HT-29 (cell line): ENCODE measurements around the gene SMG6. TPM values are rescaled to one million over a fixed set of nuclear protein-coding genes. Genes with fewer than 3 reads are reported as not detected.
"Not testable (repeated sequence)": the region's sequence is repeated elsewhere in the genome, so short reads cannot be mapped to it uniquely, and the experiment has no call there.

Experiments
- DNase-seq: peaks from one replicate; pipeline ENCODE4 v3.0.0-alpha.2; 2015; ENCODE audit warnings: low spot score
- small RNA-seq: library from RNA; depleted of rRNA; stranded (forward); fragments of <200 nt; gene quantifications from one replicate; pipeline ENCODE3, GENCODE V24; 2014
- total RNA-seq: library from RNA; depleted of rRNA; stranded (reverse); fragments of >200 nt; shearing (Covaris generic); gene quantifications from 2 replicates; pipeline ENCODE4 v1.2.3, GENCODE V29; 2014; rRNA removed

Gene SMG6
- total RNA-seq, 1 experiment from 2014 or later = 14.9 TPM

- not testable (repeated sequence) for DNase-seq
Measured at GRCh38 chr17:2013220-2013993, 290.2 kb downstream of the SMG6 start.

- DNase-seq = no peak
Measured at GRCh38 chr17:2012499-2012898, 291.1 kb downstream of the SMG6 start.

GRCh38 chr17:2011411-2012371 is 291.9 kb downstream of the SMG6 start:
- peak; percentile 7 for DNase-seq

Small RNAs within 50 kb of the gene (small RNA-seq; reads per million reads assigned to genes)
- gene AC090617.6 (not detected), gene AC090617.7 (not detected), gene AC090617.8 (not detected), gene AC090617.9 (not detected), gene MIR132 (not detected), gene MIR212 (not detected), gene OVCA2 (not detected), gene RN7SL624P (not detected), gene SNORD91A (249 reads per million, percentile 98 among the genes with 10 or more reads in this experiment), gene SNORD91B (120 reads per million, percentile 97 among the genes with 10 or more reads in this experiment)

Other genes with a start within 250 kb of the SMG6 start
- 0.31 and 0.55 TPM in 2 replicates for gene HIC1, start 248.7 kb downstream of the SMG6 start, total RNA-seq
- 1.2 and 5.8 TPM in 2 replicates for gene SRR, start 165 bp upstream of the SMG6 start, total RNA-seq
- 34.7 and 48.1 TPM in 2 replicates for gene TSR1, start 32.7 kb upstream of the SMG6 start, total RNA-seq
- 18.5 and 25.7 TPM in 2 replicates for gene SGSM2, start 33.7 kb upstream of the SMG6 start, total RNA-seq
- gene MNT, start 97.3 kb upstream of the SMG6 start, total RNA-seq = 32.9 and 49.6 TPM in 2 replicates
- gene METTL16, start 208.1 kb upstream of the SMG6 start, total RNA-seq = 9.4 and 10.2 TPM in 2 replicates